Psoas muscle (tissue), 8 donors: ENCODE data around the gene LMF1. TPM values are rescaled to one million over a fixed set of nuclear protein-coding genes. Genes with fewer than 3 reads are reported as not detected.
A peak's percentile ranks its signal among the peaks of the same experiment; 100 is the strongest.

Source experiments
- ATAC-seq, 4 donors: fragments of 200-7000 bp; cut with Tn5 transposase; one replicate each; pipeline ENCODE4 v1.9.1; 2020; ENCODE audit warnings: moderate library complexity in 3 of 4, mild to moderate bottlenecking in 2 of 4
- DNase-seq, 2 donors: peaks; one replicate each; pipeline ENCODE4 v3.0.0-alpha.2; 2020
- H3K27ac ChIP-seq: fragments of 200-600 bp; one replicate; pipeline ENCODE4 v1.8.0; 2022
- H3K27me3 ChIP-seq, 3 donors: fragments of 200-600 bp in 1 of 3; one replicate each; pipeline versions ENCODE4 v1.6.1 to v1.8.0; 2013 to 2022; ENCODE audit warnings: low read length in 2 of 3, mild to moderate bottlenecking in 2 of 3, moderate library complexity in 1 of 3; ENCODE audit not compliant: insufficient read depth in 3 of 3
- H3K36me3 ChIP-seq, 2 donors: fragments of 200-600 bp in 1 of 2; one replicate each; pipeline versions ENCODE4 v1.6.1 to v1.8.0; 2013 to 2022; ENCODE audit warnings: low read depth in 1 of 2, mild to moderate bottlenecking in 1 of 2, moderate library complexity in 1 of 2; ENCODE audit not compliant: insufficient read depth in 1 of 2
- H3K4me1 ChIP-seq: fragments of 200-600 bp; one replicate; pipeline ENCODE4 v1.8.0; 2022
- H3K4me3 ChIP-seq: fragments of 200-600 bp; one replicate; pipeline ENCODE4 v1.8.0; 2022; ENCODE audit warnings: mild to moderate bottlenecking
- H3K9me3 ChIP-seq: fragments of 200-600 bp; one replicate; pipeline ENCODE4 v1.8.0; 2022
- WGBS, 3 donors: extraction: QIAGEN DNeasy Blood & Tissue Kit; methylation state at CpG; one replicate each; pipeline versions ENCODE4 v1.1.6 to v1.1.7; 2013; 5-methylcytosine and 5-hydroxymethylcytosine counted together
- intact Hi-C, 2 donors: fragments of 100-400 bp; cut with DNase I; formaldehyde crosslinking; loops; one replicate each; pipeline versions ENCODE4 v1.11.0 to v1.14.2; 2022
- polyA plus RNA-seq, 3 donors: library from polyadenylated mRNA; stranded (reverse); fragments of 200-250 nt; gene quantifications; one replicate each; pipeline ENCODE4 v1.2.3, GENCODE V29; 2013
- total RNA-seq, 4 donors: library from RNA; stranded (reverse); fragmentation: NEBNext Ultra II Directional in 2 of 4; extraction: Animal tissue kit (Norgen Biotek cat#: 25700) in 2 of 4; gene quantifications; one replicate each; pipeline versions ENCODE4 v1.2.1 to v1.2.4, GENCODE V29; 2021 to 2023
- TF ChIP-seq, protein P1 (sequence below): fragments of 200-600 bp; IDR thresholded peaks from one replicate; pipeline ENCODE4 v1.8.0; 2022; ENCODE audit warnings: antibody characterized with exemption
- donor health status: healthy with polysubstance abuse.
- donor health status: DM: no; HTN: no; CAD: no; lungs with moderate emphysema.
- donor health status: Bipolar disorder and iron deficiency.
- donor health status: healthy.
- donor health status: DM: yes; HTN: yes; CAD: no.
- donor health status: DM: no; HTN: no; CAD: no.
- donor health status: DM: no; HTN: no; CAD: no.
- donor health status: DM: yes; HTN: yes; CAD: no.

LMF1 gene
- total and polyA plus RNA-seq, 7 donors, result 1.9 to 9.0 (median 4.0) TPM

DNA sequence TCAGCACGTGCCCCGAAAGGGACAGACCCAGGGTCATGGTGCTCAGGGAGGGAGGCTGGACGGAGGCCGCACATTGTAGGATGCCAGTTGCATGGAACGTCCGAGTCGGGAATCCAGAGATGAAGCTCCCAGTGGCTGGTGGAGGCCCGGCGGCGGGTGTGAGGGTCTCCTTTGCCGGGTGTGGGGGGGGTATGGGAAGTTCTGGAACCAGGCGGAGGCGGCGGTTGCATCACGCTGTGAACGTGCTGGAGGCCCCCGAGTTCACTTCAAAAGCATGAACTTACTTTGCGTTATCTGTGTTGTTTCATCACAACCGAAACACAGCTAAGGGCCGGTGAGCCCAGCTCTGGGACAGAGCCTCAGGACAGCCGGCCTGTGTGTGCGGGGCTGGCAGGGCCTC lies 96.9 kb downstream of the LMF1 start:
- DNase-seq, result peak in 1 of 2 donors; percentile 7
- TF ChIP-seq, protein P1, sequence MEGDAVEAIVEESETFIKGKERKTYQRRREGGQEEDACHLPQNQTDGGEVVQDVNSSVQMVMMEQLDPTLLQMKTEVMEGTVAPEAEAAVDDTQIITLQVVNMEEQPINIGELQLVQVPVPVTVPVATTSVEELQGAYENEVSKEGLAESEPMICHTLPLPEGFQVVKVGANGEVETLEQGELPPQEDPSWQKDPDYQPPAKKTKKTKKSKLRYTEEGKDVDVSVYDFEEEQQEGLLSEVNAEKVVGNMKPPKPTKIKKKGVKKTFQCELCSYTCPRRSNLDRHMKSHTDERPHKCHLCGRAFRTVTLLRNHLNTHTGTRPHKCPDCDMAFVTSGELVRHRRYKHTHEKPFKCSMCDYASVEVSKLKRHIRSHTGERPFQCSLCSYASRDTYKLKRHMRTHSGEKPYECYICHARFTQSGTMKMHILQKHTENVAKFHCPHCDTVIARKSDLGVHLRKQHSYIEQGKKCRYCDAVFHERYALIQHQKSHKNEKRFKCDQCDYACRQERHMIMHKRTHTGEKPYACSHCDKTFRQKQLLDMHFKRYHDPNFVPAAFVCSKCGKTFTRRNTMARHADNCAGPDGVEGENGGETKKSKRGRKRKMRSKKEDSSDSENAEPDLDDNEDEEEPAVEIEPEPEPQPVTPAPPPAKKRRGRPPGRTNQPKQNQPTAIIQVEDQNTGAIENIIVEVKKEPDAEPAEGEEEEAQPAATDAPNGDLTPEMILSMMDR, result no peak
- no peak for ATAC-seq
- Histone ChIP-seq H3K4me3 (no peak overlapping the region), H3K36me3 (no peaks in the 10 kb centered on the region), H3K27ac (no peak overlapping the region), H3K4me1 (no peaks in the 10 kb centered on the region), H3K9me3 (no peaks in the 10 kb centered on the region), H3K27me3 (no peaks in the 10 kb centered on the region)
- WGBS, 3 donors, result 83 to 93% (median 85%) methylated on average over 21 to 22 of the region's 22 CpGs
- intact Hi-C loops, result no loop called here

DNA sequence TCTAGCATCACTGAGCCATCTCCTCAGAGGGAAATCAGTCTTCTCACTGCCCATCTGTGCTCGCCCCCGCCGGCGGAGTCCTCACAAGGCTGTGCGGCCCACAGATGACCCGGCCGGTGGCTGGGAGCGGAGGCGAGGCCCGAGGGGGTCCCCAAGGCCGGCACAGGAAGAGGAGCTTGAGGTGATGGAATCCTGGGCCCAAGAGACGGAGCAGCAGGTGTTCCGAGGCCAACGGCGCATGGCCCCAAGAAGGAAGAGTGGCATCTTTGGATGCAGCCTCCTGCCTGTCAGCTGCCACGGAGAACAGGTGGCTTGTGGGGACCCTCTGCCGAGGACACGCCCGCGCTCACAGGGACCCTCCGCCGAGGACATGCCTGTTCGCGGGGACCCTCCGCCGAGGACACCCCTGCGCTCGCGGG lies 97.5 kb downstream of the LMF1 start:
- Histone ChIP-seq H3K36me3 (no peaks in the 10 kb centered on the region), H3K27ac (no peak overlapping the region), H3K27me3 (no peaks in the 10 kb centered on the region), H3K4me3 (no peak overlapping the region), H3K4me1 (no peaks in the 10 kb centered on the region), H3K9me3 (no peaks in the 10 kb centered on the region)
- intact Hi-C loops, result no loop called here
- TF ChIP-seq, protein P1, result no peak
- DNase-seq (peak; percentile 11 to 52), ATAC-seq (no peak)
- 78 to 84% (median 80%) methylated on average over 29 of the region's 29 CpGs for WGBS, 3 donors

- intact Hi-C loops, result no loop called here
- ATAC-seq (no peak), DNase-seq (peak in 1 of 2 donors; percentile 40)
- Histone ChIP-seq H3K4me1 (no peaks in the 10 kb centered on the region), H3K27me3 (no peaks in the 10 kb centered on the region), H3K4me3 (no peak overlapping the region), H3K9me3 (no peaks in the 10 kb centered on the region), H3K36me3 (no peaks in the 10 kb centered on the region), H3K27ac (no peak overlapping the region)
- TF ChIP-seq, protein P1, result no peak
- 83 to 87% (median 87%) methylated on average over 23 of the region's 23 CpGs for WGBS, 3 donors
These were observed 98.1 kb downstream of the LMF1 start for GRCh38 chr16:872436-873242.

DNA sequence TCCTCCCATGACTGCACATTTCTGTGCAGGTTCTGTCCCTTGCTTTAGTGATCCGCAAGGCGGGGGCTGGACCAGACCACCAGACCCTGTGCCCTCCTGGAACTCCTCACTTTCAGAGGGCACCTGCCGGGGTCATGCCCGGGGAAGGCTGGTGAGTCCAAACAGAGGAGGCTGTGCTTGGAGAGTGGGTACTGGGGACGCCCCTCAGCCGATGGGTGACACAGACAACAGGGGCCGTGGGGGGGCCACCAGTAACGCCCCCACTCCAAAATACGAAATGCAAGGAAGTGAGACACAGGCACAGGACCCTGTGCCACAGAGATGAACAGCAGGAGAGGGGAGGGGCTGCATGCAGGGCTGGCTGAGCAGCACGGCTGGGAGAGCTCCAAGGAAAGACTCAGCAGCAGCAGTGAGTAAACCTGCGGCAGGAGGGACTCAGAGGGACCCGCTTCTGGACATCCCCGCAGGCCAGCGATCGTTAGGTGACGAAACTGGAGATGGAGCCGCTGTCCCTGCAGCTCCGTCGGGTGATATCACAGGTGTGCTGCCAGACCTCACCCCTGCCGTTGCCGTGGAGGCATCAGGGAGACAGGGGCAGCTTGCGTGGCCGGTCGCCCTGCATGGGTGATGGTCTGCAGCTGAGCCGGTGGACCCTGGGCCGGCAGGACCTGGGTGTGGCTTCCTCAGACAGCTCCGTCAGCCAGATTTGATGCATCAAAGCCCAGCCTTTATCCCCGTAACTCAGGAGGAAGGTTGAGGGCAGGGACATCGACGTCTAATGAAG lies 99.0 kb downstream of the LMF1 start:
- DNase-seq, result peak; percentile 8 to 37
- no peaks in the 10 kb centered on the region for H3K9me3 ChIP-seq
- no peak for ATAC-seq
- no peak overlapping the region for H3K27ac ChIP-seq
- no peaks in the 10 kb centered on the region for H3K4me1 ChIP-seq
- WGBS, 3 donors, result 89 to 94% (median 93%) methylated on average over 30 of the region's 30 CpGs
- H3K4me3 ChIP-seq, result no peak overlapping the region
- TF ChIP-seq, protein P1, result no peak
- H3K36me3 ChIP-seq, result peaks cover 0 to 3% of the 10 kb centered on the region in 2 donors
- intact Hi-C loops, result no loop called here
- no peaks in the 10 kb centered on the region for H3K27me3 ChIP-seq
